ENCODE results near the gene NPM3.

Gene NPM3

DNA sequence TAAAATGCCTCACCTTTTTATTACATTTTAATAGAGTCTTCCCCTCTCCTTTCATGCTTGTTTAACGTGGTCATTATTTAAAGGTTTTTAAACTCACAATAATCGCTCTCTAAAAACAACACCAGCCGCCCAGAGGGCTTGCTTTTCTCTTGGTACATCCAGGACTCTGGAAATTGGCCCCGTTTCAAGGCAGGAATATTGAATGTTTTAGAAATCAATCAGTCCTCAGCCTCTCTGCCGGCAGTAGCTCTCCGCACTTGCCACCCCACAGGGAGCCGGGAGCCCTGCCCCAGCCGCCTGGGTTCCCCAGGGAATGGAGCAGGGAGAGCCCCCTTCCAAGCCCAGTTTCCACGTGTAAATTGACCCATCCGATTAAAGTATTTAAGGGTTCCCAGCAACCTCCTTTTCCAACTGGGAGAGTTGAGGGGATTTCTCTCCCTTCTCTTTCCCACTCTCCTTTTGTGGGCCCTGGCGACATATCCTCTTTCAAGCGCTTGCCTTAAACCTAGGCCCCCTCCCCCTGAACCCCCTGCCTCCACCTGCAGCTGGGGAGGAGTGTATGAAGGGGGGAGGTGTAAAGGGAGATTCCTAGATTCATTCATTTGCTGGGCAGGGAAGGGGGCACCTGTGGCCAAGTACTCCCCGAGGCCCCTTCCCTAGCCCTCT is 9.2 kb downstream of the NPM3 start:
- no peak for DNase-seq

DNA sequence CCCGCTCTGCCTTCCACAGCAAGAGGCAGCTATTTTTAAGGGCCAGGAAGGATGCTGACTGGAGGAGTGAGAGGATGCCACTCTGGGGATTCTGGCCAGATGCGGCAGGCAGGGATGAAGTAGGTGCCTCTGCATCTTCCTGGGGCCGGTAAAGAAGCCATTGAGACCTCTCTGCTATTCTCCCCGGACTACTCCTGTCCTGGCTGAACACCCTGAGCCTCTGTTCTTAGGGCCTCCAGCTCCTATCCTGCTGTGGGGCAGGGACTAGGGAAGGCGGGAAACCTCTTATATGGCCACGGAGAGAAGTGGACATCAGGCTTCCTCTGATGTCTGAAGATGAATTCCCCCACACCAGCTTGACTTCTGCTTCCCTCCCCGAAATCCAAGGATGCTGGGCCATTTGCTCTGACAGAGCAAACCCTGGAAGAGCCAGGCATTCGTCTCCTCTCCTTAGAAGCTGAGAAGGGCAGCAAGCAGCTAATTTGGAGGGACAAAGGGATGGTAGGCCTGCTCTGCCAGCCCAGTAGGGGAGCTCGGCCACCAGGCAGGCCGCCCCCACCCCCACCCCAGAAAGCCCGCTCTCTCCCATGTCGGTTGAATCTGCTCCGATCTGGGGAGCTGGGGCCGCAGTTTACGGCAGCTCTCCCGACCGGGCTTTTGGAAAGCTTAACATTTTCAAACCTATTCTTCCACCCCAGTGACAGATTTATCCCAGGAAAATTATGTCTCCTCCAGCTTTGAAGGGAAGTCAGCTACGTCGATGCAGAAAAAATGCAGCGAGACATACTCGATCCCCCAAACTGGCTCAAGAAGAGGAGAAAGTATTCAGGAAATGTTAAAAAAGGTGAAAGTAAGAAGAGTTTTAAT is 10.1 kb downstream of the NPM3 start:
- DNase-seq, result no peak

DNA sequence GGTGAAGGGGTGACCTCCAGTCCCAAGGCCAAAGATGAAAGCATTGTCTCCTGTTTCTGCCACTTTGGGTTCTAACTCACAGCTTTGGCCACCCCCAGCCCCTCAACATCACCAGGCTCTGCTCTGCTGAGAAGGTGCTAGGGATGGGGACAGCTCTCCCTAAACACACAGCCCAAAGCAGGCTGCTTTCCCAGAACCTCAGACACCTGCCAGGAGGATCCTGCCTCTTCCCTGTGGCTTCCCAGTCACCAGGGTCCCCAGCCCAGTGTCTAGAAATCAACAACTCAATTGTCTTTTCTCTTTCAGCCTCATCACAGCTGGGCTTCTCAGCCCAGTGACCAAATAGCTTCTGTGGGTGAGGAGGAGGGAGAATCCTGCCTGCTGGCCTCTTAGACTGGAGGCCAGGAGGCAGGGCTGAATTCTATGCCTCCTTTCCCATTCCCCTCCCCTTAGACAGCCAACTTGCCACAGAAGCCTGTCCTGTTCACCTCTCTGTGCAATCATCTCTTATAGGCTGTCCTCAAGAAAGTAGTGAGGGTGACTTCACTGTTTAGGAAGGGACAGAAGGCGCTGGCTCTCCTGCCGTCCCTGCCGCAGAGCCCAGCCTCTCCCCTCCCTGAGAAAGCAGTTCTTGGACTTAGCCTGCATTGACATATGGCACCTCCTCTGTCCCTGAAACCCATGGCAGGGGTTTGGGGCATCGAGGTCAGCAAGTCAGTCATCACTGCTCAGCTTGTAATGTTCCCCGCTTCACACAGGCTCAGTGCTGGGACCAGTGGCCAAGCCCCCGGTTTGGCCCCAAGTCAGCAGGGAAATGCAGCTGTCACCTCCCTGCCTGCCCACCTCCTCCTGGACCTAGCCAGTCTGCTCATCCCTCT is 11.0 kb downstream of the NPM3 start:
- no peak for DNase-seq

DNA sequence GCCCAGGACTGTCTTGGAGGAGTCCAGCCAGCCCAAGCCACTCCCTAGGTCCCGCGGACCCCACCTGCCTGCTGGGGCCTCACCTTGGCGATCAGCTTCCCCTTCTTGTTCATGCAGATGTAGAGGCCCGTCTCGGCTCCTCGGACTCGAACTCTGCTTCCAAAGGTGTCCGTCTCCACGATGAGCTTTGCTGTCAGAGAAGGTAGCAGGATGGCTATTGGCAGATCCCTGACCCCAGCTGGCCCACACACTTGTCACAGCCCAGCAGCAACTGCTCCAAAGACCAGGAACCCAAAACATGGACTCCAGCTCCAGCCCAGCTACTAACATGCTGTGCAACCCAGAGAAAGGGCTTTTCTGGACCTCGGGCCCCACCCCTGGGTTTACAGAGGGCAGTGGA is 11.9 kb downstream of the NPM3 start:
- DNase-seq, result no peak

DNA sequence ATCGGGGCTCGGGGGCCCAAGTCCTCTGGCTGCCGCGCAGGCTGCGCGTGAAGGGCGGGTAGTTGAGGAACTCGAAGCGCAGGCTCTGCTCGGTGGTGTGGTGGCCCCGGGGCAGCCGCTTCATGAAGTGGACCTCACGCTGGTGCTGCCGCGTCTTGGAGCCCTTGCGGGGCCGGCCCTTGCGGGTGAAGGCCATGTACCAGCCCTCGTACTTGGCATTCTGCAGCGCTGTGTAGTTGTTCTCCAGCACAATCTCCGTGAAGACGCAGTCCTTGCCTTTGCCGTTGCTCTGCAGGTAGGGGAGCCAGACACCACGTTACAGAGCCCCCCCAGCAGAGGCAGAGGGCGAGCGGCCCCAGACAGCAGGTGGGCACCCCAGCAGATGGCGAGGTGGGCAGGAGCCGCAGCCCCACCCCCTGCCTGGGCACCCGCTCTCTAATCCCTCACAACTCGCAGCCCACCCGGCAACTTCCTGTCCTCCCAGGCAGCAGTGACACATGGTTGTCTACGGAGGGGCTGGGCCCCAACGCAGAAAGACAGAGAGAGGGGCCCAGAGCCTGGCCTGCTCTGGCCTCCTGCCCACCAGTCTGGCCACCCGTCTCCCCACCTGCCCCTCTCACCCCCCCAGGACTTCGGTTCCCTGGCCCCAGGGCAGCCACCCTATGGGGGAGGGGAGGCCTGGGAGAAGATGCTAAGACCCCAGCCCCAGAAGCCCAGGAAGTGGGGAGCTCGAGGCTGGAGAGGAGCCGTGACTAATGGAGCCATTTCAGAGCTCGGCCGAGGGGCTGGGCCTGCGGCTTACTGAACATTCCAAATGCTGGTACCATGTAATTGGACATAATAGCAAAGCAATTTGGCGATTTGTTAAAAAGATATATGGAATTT is 12.7 kb downstream of the NPM3 start:
- DNase-seq, result no peak

DNA sequence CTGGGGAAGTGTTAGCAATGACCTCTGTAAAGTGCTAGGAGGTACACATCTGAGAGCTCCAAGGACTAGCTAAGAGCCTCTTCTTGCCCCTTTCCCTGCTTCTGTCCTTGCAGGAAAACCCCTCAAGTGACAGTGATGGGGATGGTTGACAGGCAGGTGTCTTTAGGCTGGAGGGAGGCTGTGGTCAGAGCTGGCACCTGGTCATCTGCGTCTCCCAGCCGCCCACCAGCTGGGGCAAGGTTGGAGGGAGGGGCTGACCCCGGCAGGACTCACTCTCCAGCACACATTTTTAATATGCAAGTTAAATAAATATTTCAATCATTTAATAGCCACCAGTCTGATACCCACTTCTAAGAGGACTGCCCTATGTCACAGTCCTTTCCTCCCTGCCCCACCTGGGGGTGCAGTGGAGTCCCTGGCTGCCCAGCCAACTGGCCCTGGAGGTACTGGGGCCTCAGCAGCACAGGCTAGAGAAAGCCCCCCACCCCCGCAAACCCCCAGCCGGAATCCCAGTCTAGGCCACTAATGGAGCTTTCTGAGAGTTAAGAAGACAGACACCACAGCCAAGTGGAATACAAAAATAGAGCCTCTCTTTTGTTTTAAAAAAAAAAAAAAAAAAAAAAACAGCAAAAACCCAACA is 13.6 kb downstream of the NPM3 start:
- no peak for DNase-seq

DNA sequence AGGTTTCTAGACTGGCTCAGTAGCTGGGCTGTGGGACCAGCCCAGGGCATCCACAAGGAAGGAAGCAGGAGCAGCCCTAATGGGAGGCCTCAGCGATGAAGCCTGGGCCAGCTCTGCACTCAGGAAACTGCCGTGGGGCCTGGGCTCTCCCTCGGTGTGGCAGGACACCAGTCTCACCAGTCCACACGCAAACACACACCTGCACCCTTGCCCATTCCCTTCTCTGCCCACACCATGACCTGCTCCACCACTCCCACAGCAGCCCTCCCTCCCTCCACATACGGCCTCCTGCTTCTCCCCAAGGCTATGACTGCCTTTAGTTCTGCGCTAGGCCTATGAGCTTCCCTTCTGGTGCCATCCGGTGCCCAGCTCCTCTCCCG is 14.5 kb downstream of the NPM3 start:
- no peak for DNase-seq

DNA sequence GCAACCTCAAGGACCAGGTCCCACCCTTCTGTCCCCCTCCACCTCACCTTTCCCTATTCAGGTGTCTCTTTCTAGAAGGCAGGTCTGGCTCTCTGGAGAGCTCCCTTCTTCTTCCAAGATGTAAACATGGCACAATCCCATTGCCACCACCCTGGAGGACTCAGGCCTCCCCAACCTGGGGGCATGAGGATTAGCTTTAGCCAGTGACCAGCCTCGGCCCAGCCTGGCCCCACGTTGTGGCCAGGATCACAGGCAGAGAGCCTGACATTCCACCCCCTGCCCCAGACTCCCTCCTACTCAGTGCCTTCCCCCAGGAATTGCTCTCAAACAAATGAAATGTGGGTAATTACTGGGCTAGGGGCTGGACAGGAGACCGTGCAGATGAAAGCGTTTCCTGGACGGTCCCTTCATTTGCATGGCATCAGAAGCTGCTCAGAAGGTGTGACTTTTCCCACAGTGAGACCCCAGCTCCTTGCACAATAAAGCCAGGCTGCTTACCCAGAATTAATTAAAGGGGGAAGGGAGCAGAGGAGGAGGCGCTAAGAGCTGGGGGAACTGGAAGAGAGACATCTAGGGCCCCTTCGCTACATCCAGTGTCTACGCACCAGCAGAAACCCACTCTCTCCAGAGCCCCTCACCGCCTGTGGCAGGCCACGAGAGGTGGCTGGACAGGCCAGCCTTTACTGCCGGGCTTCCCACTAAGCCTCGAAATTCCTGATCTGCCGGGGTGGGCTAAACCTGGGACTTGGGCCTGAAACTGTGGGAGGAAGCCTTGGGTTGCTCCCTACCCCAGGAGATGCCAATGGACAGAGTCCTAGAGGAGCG is 15.1 kb downstream of the NPM3 start:
- DNase-seq, result no peak

DNA sequence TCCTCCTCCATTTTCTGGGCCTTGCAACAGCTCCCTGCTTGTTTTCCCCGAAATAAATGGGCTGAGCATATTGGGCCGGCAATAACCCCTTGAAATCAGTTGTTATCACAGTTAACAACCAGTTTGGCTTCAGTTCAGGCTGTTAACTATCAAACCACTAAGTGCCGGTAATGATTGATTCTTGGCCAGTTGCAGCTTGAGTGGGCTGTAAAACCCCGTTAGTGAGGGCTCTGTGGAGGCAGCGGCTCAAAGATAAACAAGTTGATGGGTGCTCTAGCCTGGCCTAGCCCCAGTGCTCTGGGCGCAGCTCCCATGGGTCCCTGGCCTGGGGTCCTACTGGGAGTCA is 15.7 kb downstream of the NPM3 start:
- no peak for DNase-seq

DNA sequence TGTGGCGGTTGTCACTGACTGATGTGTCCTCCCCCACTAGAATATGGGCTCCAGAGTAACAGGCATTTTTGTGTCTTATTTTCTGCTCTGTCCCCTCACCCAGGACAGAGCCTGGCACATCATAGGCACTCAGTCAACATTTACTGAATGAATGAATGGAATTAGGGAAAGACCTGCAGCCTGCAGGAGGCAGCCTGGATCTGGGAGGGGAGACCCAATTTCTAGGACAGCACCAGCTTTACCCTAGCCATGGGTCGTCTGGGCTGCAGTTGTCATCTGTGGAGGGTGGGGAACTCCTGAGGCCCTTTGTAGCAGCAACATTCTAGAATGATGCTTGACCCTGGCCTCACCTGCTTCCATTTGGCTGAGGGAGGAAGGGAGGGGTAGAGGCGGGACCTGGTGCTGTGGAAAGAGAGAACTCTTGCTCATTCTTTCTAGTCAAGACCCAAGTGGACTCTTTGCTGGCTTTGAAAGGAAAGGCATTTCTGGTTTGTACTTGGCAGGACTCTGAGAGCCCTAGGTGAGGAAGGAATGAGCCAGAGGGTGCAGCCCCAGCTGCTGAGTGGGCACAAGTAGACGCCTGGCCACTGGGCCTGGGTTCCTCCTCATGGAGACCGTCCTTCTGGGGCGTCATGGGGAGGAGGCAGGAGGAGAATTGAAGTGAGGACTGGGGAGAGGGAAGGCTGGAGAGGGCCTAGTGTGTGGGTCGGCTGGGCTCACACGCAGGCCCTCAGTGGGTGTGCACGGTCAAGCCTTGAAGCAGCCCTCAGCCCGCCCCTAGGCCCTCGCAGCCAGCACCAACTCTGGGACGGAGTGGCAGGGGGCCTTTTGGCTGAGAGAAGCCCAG is 16.3 kb downstream of the NPM3 start:
- no peak for DNase-seq

DNA sequence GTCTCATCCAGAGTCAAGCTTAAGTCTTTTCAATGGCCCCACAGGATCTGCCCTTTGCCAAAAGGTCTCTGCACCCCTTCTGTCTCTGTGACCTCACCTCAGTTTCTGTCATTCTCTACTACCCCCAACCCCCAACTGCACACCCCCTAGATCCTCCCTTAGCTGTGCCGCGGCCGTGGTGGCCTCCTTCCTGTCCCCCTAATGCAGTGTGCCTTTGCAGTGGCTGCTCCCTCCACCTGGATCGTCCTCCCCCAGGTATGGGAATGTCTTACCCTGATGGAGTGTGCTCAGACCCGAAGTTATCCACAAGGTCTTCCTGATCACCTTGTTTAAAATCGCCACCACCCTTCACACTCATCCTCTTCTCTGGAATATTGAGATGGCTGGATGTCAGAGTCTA is 16.9 kb downstream of the NPM3 start:
- no peak for DNase-seq

DNA sequence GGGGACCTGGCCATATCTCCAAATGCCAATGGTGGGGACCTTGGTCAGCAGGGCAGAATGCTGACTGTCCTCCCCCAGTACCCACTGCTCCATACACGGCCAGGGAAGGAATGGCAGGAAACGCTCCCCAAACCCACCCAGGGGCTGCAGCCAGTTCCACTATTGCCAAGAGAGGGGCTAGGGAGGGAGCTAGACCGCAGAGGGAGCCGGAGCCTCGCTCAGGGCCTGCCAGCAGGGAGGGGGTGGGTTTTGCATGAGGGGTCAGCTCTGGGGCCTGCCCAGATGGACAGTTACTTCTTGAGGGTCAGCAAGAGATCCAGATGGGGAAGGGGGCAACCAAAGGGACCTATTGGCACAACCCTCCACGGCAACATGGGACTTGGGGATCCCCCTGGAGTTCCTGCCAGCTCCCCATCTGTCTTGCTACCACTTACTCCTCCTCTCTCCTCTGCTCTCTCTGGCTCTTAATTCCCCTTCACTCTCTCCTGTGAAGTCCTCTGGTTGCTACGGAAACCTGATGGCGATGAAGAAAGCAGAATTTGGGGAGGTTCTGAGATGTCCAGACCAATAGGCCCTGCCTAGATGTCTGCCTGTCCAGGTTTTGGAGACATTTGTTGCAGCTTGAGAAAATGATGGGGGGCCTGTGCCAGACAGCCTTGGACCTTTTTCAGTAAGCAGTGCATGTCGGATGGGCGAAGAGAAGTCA is 20.0 kb downstream of the NPM3 start:
- DNase-seq, result no peak

DNA sequence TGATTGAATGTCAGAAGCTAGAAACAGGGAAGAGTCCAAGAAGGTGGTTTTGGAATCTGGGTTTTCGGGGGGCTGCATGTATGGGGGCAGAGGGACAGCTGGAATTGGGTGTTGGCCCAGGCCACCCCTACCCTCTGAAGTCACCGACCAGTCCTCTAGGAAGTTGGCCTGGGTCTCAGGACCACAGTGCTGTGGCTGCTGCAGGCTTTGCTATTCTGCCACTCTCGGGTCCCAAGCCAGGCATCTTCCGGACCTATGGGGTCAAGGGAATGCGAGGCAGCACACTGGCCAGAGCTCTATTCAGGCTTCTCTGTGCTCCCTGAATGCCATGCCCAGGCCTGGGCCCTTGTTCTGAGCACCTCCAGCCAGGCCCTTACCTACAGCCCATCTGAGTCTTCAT is 20.5 kb downstream of the NPM3 start:
- no peak for DNase-seq

DNA sequence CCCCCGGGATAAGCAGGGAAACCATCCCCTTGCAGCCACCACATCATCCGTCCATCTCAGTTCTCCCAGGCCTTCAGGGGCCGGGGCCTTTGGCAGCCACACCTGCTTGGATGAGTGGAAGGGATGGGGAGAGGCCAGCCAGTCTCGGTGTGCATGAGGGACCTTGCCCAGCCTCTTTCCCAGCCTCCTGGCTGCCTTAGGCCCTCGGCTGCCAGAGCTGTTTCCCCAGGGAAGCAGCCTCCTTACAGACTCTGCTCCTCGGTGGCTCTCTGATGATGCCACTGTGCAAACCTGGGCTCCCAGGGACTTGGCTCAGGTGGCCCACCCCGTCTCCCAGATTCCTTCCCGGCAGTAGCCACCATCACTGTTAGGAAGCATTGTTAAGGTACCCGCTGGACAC is 22.0 kb downstream of the NPM3 start:
- no peak for DNase-seq

DNA sequence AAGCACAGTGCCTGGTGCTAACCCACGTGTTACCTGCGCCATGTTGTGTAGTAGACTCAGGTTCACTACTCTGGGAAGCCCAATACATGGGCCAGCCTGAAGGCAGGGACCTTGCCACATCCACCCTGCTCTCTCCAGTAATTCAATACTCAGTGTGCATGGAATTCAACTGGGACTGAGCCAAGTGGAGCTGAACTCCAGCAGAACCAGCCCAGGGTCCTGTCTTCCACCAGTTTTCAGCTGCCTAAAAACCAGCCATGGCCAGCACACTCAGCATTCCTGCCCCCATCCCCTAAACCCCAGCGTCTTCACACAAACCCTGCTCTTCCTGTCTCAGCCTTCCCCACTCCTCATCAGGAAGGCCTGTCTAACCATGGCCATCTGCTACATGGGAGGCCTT is 22.7 kb downstream of the NPM3 start:
- no peak for DNase-seq

DNA sequence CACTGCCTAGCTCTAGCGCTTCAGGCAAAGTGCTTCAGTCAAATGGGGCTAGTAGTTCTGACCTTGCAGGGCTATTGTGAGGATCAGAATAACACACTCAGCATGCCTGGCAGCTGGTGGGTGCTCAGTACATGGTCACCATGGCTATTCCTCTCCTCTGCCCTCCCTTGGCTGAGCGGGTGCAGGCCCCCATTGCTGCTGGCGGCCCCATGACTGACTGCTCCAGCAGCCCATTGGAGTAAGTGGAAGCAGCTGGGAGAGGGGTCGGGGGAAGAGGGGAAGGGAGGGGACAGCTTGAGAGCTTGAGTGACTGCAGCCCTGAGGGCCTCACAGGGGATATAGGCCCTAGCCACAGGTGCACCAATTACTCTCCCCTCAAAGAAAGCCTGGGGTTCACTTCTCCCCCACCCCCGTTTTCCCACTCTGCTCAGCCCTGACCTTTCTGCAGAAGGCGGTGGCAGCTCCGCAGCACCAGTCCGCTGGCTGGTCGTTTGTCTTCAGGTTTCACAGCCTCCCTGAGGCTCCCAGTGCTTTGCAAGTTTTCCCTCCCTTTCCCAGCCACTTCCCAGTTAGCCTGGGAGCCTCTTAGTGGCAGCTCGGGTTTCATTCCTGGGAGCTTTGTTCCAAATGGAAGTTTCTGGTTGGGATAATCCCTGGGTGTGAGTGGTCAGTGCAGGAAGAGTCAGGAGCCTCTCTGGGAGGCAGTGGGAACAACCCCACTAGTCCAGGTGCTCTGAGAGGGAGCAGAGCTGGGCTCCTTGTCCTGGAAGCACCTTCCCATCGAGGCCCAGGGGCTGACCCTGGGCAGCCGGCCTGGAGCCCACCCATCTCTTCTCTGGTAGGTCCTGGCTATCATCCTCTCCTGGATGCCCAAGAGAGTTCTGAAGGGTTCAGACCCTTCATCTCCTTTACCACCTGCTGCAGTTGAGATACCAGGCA is 23.7 kb downstream of the NPM3 start:
- no peak for DNase-seq

DNA sequence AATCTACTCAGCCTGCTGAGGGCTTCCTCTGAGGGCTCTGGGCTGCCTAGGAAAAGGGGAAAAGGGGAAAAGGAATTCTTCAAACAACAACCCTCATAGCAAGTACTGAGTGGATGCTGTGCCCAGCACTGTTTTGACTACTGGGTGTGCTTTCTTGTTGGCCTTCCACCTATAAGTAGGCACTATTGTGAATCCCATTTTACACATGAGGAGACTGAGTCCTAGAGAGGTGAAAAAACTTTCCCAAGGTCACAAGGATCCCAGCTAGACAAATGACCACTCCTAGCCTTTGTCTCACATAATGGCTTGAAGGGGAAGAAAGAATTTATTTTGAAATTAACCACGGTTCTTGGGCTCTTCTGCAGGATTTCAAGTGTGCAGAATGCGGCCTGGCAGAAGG is 24.4 kb downstream of the NPM3 start:
- no peak for DNase-seq

DNA sequence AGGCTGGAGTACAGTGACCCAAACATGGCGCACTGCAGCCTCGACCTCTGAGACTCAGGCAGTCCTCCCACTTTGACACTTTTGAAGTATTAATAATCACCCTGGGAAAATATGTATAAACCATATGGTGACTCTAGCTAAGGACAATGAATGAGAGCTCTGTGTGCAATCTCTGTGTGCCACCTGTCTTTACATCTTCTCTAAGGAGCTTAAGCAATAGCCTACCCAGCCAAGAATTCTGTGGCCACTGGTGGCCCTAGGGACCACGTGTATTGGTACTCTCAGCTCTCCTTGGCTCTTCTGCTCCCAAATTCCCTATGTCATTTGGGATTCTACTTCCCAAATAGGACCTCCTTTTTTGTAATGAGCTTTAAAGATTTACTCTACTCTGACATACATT is 31.0 kb downstream of the NPM3 start:
- no peak for DNase-seq
